ENCODE measurements around the gene SUPT20H. TPM values are rescaled to one million over a fixed set of nuclear protein-coding genes. Genes with fewer than 3 reads are reported as not detected.

The SUPT20H gene
- total and polyA plus RNA-seq, 10 of the 15 experiments (the other 5 are each of a cell fraction or from before 2014, with no cell fraction given), result 12.3 to 69.8 (median 47.5) TPM

DNA sequence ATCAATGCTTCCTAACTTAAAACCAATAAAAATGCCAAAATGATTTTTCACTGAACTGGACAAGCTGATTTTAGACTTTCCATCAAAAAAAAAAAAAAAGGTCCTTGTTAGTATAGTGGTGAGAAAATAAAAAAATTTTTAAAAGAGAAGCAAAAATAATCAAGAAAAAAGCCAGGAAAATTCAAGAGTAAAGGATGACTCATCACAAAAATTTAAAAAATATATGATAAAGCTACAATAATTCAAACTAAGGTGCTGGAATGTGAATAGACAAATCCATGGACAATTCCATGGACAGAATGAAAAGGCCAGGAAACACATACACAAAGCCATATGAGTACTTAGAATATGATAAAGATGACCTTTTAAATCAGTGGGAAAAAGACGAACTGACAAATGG lies 86.5 kb downstream of the SUPT20H start:
- no peaks in the 10 kb centered on the region for H4K20me1 ChIP-seq (ENCODE audit: control insufficient read depth, insufficient read depth)
- H3K36me3 ChIP-seq (ENCODE audit: control insufficient read depth in 2 of 2, insufficient read depth in 2 of 2, low read length in 1 of 2), result peaks cover 0 to 3% of the 10 kb centered on the region in 2 experiments
- no TSS peak for BruUV-seq (replicated peaks)
- DNase-seq (ENCODE audit: low read depth, low spot score) (no peak), FAIRE-seq (no peak), ATAC-seq (no peak)
- H3K79me2 ChIP-seq (ENCODE audit: control insufficient read depth, insufficient read depth, low read length), result no peaks in the 10 kb centered on the region; the same call in 1 of the 2 replicates
- no peak overlapping the region for H3K9ac ChIP-seq (ENCODE audit: control insufficient read depth, insufficient read depth, low read length)
- intact Hi-C loops (cut with micrococcal nuclease; ENCODE audit: unreplicated experiment) (no loop called here), in situ Hi-C loops (cut with MboI) (no loop called here)
- SMC1A ChIA-PET (ENCODE audit: uncharacterized antibody, unreplicated experiment), result interaction anchor here (0.6 to 1.7 kb wide), 9 partner anchors 8 to 530 kb away, joined by 3 to 5 read pairs (median 3); no protein-coding TSS in a partner anchor
- peaks cover 7% of the 10 kb centered on the region; the same call in 1 of the 2 replicates for H3K4me1 ChIP-seq (ENCODE audit: control insufficient read depth, insufficient read depth, low read length)
- peaks cover 5% of the 10 kb centered on the region; the same call in 2 of the 3 replicates for H3K9me3 ChIP-seq (replicated peaks; ENCODE audit: control insufficient read depth, insufficient read depth, low read length)
- 0 out of 2 replicates have a peak overlapping the region, but pooled peaks have one; percentile 7 for H3K4me2 ChIP-seq (ENCODE audit: control insufficient read depth, insufficient read depth)
- no peak for TF ChIP-seq REST (IDR thresholded peaks at IDR 0.05; ENCODE audit: low read depth, low read length)
- TF ChIP-seq FOS (IDR thresholded peaks at IDR 0.05; ENCODE audit: borderline replicate concordance, extremely low read depth, insufficient read length), result no peak
- no peak for TF ChIP-seq SMAD5 (IDR thresholded peaks at IDR 0.05; ENCODE audit: low read depth)
- TF ChIP-seq, protein P1, sequence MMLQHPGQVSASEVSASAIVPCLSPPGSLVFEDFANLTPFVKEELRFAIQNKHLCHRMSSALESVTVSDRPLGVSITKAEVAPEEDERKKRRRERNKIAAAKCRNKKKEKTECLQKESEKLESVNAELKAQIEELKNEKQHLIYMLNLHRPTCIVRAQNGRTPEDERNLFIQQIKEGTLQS (IDR thresholded peaks at IDR 0.05; ENCODE audit: borderline replicate concordance, extremely low read depth, low read depth, low read length), result no peak
- TF ChIP-seq ZBTB33 (IDR thresholded peaks at IDR 0.05), result no peak
- TF ChIP-seq ESRRA (IDR thresholded peaks at IDR 0.05; ENCODE audit: low read length), result no peak
- TF ChIP-seq PAX5 (IDR thresholded peaks at IDR 0.05; ENCODE audit: borderline replicate concordance, low read depth, low read length), result no peak
- TF ChIP-seq, protein P2, sequence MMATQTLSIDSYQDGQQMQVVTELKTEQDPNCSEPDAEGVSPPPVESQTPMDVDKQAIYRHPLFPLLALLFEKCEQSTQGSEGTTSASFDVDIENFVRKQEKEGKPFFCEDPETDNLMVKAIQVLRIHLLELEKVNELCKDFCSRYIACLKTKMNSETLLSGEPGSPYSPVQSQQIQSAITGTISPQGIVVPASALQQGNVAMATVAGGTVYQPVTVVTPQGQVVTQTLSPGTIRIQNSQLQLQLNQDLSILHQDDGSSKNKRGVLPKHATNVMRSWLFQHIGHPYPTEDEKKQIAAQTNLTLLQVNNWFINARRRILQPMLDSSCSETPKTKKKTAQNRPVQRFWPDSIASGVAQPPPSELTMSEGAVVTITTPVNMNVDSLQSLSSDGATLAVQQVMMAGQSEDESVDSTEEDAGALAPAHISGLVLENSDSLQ (IDR thresholded peaks at IDR 0.05), result no peak
- TF ChIP-seq BHLHE40 (IDR thresholded peaks at IDR 0.05; ENCODE audit: borderline replicate concordance in 1 of 2, low read depth in 2 of 2, low read length in 1 of 2), result no peak
- no peak for TF ChIP-seq KLF5 (IDR thresholded peaks at IDR 0.05; ENCODE audit: partially characterized antibody)
- TF ChIP-seq CBX5 (IDR thresholded peaks at IDR 0.05; ENCODE audit: low read depth), result no peak
- H3K27ac ChIP-seq (ENCODE audit: control insufficient read depth, insufficient read depth), result no peak overlapping the region
- POLR2A ChIA-PET, result interaction anchor here (0.6 kb wide), 1 partner anchor 60 kb away, joined by 3 read pairs; no protein-coding TSS in a partner anchor
- 96% methylated on average over 1 of the region's 1 CpG for WGBS (ENCODE audit: insufficient coverage, insufficient replicate concordance, low lambda C conversion rate, missing lambda C conversion rate)
- CTCF ChIA-PET, result interaction anchor here (0.6 to 2.2 kb wide), 6 partner anchors 9 to 690 kb away, joined by 3 to 13 read pairs (median 3); partner anchors contain the start of gene EXOSC8
- RAD21 ChIA-PET (ENCODE audit: unreplicated experiment), result interaction anchor here (0.7 to 1.5 kb wide), 3 partner anchors 8 to 20 kb away, joined by 3 to 4 read pairs (median 3); no protein-coding TSS in a partner anchor
- H3K4me3 ChIP-seq, result no peak overlapping the region
- H3K27me3 ChIP-seq (replicated peaks in 1 of 2; ENCODE audit: control insufficient read depth in 2 of 2, insufficient read depth in 2 of 2, low read length in 1 of 2), result no peaks in the 10 kb centered on the region
- no peak overlapping the region for H2AFZ ChIP-seq (ENCODE audit: control insufficient read depth, low read depth, low read length)

Data from GM12878 (cell line).